Stimulated activated naive CD8-positive, alpha-beta T cell treated with anti-CD3 and anti-CD28 coated beads, Interleukin-15, amount 100 ng/mL, for 72 hours (primary cell): Measurements from ENCODE around the gene DDX28.
"Not testable (repeated sequence)": the region's sequence is repeated elsewhere in the genome, so short reads cannot be mapped to it uniquely, and the experiment has no call there.

ENCODE experiments used
- ATAC-seq: fragments of 150-1000 bp; cut with Tn5 transposase; 2 replicates; pipeline ENCODE4 v1.10.0; 2021; ENCODE audit warnings: mild to moderate bottlenecking, moderate library complexity
- DNase-seq, 2 donors: peaks; one replicate each; pipeline ENCODE4 v3.0.0; 2021 to 2022
- H3K27ac Mint-ChIP-seq, 2 donors: one replicate each; pipeline ENCODE4 v1.8.0; 2022; ENCODE audit warnings: mild to moderate bottlenecking in 2 of 2, mixed read lengths in 2 of 2, moderate library complexity in 2 of 2
- H3K27me3 Mint-ChIP-seq: one replicate; pipeline ENCODE4 v1.8.0; 2022; ENCODE audit warnings: mixed read lengths
- H3K4me1 Mint-ChIP-seq: one replicate; pipeline ENCODE4 v1.8.0; 2022; ENCODE audit warnings: mild to moderate bottlenecking, mixed read lengths
- H3K4me3 Mint-ChIP-seq, 2 donors: one replicate each; pipeline ENCODE4 v1.8.0; 2022; ENCODE audit warnings: mild to moderate bottlenecking in 2 of 2, mixed read lengths in 2 of 2, moderate library complexity in 1 of 2
- H3K9me3 Mint-ChIP-seq, 2 donors: one replicate each; pipeline ENCODE4 v1.8.0; 2022; ENCODE audit warnings: mixed read lengths in 2 of 2

Gene DDX28

GRCh38 chr16:67989322-67990017, 33.6 kb downstream of the DDX28 start:
- no peaks in the 10 kb centered on the region for H3K27me3 Mint-ChIP-seq
- peak overlapping the region in 1 of 2 donors; percentile 15 for H3K27ac Mint-ChIP-seq
- no peaks in the 10 kb centered on the region for H3K9me3 Mint-ChIP-seq
- ATAC-seq, result no peak
- H3K4me3 Mint-ChIP-seq, result no peak overlapping the region
- H3K4me1 Mint-ChIP-seq, result peaks cover 29% of the 10 kb centered on the region
- DNase-seq, result no peak

- DNase-seq (no peak), ATAC-seq (no peak)
- Mint-ChIP-seq H3K27me3 (no peaks in the 10 kb centered on the region), H3K27ac (peak overlapping the region in 1 of 2 donors; percentile 78), H3K4me1 (peaks cover 31% of the 10 kb centered on the region), H3K9me3 (no peaks in the 10 kb centered on the region), H3K4me3 (no peak overlapping the region)
These were observed 34.4 kb downstream of the DDX28 start for GRCh38 chr16:67988675-67989074.

GRCh38 chr16:67987460-67988160, 35.4 kb downstream of the DDX28 start:
- H3K9me3 Mint-ChIP-seq, result no peaks in the 10 kb centered on the region
- H3K4me1 Mint-ChIP-seq, result peaks cover 31% of the 10 kb centered on the region
- peak overlapping the region in 1 of 2 donors; percentile 21 for H3K27ac Mint-ChIP-seq
- ATAC-seq (no peak), DNase-seq (no peak)
- H3K4me3 Mint-ChIP-seq, result no peak overlapping the region
- no peaks in the 10 kb centered on the region for H3K27me3 Mint-ChIP-seq

GRCh38 chr16:67986949-67987348, 36.1 kb downstream of the DDX28 start:
- H3K27ac Mint-ChIP-seq, result no peak overlapping the region
- no peak for ATAC-seq
- H3K4me1 Mint-ChIP-seq, result peaks cover 29% of the 10 kb centered on the region
- no peak for DNase-seq
- no peak overlapping the region for H3K4me3 Mint-ChIP-seq
- H3K27me3 Mint-ChIP-seq, result no peaks in the 10 kb centered on the region
- H3K9me3 Mint-ChIP-seq, result no peaks in the 10 kb centered on the region

- ATAC-seq (no peak), DNase-seq (no peak)
- Mint-ChIP-seq H3K9me3 (no peaks in the 10 kb centered on the region), H3K27me3 (no peaks in the 10 kb centered on the region), H3K4me3 (no peak overlapping the region), H3K4me1 (peaks cover 29% of the 10 kb centered on the region), H3K27ac (no peak overlapping the region)
These were observed 40.9 kb downstream of the DDX28 start for GRCh38 chr16:67982011-67982696.

GRCh38 chr16:67979955-67980678, 42.9 kb downstream of the DDX28 start, which contains the start of gene DPEP3:
Gene DPEP3, minus strand, starts transcription at chr16:67980499. Its CDS starts 119 bp downstream, at chr16:67980380.
- H3K4me3 Mint-ChIP-seq, result no peak within 1 kb of the TSS
- no peaks in the 10 kb centered on the region for H3K27me3 Mint-ChIP-seq
- ATAC-seq (no peak), DNase-seq (no peak)
- no peak within 1 kb of the TSS for H3K27ac Mint-ChIP-seq
- no peaks in the 10 kb centered on the region for H3K9me3 Mint-ChIP-seq
- H3K4me1 Mint-ChIP-seq, result peaks cover 37% of the 10 kb centered on the region

- H3K27ac Mint-ChIP-seq, result no peak overlapping the region
- no peak for DNase-seq
- H3K27me3 Mint-ChIP-seq, result no peaks in the 10 kb centered on the region
- H3K4me1 Mint-ChIP-seq, result peaks cover 18% of the 10 kb centered on the region
- H3K4me3 Mint-ChIP-seq, result no peak overlapping the region
- no peaks in the 10 kb centered on the region for H3K9me3 Mint-ChIP-seq
- no peak for ATAC-seq
These were observed 45.4 kb downstream of the DDX28 start for GRCh38 chr16:67977469-67978227.

GRCh38 chr16:67977005-67977404, 46.0 kb downstream of the DDX28 start:
- no peaks in the 10 kb centered on the region for H3K27me3 Mint-ChIP-seq
- no peaks in the 10 kb centered on the region for H3K9me3 Mint-ChIP-seq
- peak; percentile 23 for ATAC-seq
- peaks cover 15% of the 10 kb centered on the region for H3K4me1 Mint-ChIP-seq
- H3K4me3 Mint-ChIP-seq, result no peak overlapping the region
- no peak overlapping the region for H3K27ac Mint-ChIP-seq
- no peak for DNase-seq

- Mint-ChIP-seq H3K9me3 (no peaks in the 10 kb centered on the region), H3K4me1 (peaks cover 15% of the 10 kb centered on the region), H3K27ac (peak overlapping the region in 1 of 2 donors; percentile 50), H3K4me3 (no peak overlapping the region), H3K27me3 (no peaks in the 10 kb centered on the region)
- DNase-seq (no peak), ATAC-seq (no peak)
These were observed 46.8 kb downstream of the DDX28 start for GRCh38 chr16:67976205-67976604.

GRCh38 chr16:67975321-67976105, 47.5 kb downstream of the DDX28 start:
- peaks cover 15% of the 10 kb centered on the region for H3K4me1 Mint-ChIP-seq
- H3K9me3 Mint-ChIP-seq, result no peaks in the 10 kb centered on the region
- H3K27me3 Mint-ChIP-seq, result no peaks in the 10 kb centered on the region
- ATAC-seq, result no peak
- peak overlapping the region in 1 of 2 donors; percentile 50 for H3K27ac Mint-ChIP-seq
- DNase-seq, result no peak
- no peak overlapping the region for H3K4me3 Mint-ChIP-seq

- H3K27ac Mint-ChIP-seq, ATAC-seq, DNase-seq, H3K27me3 Mint-ChIP-seq, H3K4me3 Mint-ChIP-seq, H3K9me3 Mint-ChIP-seq: not testable (repeated sequence)
- peaks cover 30% of the 10 kb centered on the region for H3K4me1 Mint-ChIP-seq
These were observed 50.7 kb downstream of the DDX28 start for GRCh38 chr16:67972285-67972684.

GRCh38 chr16:67971111-67971510, 51.9 kb downstream of the DDX28 start:
- no peak for DNase-seq
- Mint-ChIP-seq H3K27me3 (no peaks in the 10 kb centered on the region), H3K9me3 (no peaks in the 10 kb centered on the region), H3K4me3 (no peak overlapping the region), H3K27ac (peak overlapping the region in 1 of 2 donors; percentile 30), H3K4me1 (peaks cover 41% of the 10 kb centered on the region)
- no peak for ATAC-seq
